Measurements from ENCODE around the gene RNASE8.

DNA sequence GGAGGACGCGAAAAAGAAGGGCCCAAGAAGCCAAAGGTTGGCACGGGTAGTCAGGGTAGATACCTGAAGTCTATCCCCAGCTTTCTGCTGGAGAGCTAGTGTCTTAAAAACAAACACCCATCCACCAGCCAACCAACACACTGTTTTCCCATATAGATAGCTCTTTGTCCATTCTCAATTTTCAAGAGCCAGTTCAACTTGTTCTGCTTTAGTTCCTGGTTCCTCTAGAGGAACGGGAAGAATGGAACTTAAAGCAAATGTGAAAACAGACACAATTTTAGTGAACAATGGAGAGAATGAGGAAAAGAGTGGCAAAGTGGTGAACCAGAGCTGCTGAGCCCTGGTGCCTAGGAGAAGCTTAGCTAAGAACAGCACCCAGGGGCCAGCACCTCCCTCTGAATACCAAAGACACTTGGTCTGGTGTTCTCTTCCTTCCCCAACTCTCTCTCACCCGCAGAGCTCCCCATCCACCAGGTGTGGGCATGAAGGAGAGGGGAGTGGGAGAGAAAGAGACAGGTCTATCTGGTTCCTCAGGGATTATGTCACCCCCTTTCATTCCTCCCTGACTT, 36.6 kb upstream of the RNASE8 start:
- TF ChIP-seq, protein P1, sequence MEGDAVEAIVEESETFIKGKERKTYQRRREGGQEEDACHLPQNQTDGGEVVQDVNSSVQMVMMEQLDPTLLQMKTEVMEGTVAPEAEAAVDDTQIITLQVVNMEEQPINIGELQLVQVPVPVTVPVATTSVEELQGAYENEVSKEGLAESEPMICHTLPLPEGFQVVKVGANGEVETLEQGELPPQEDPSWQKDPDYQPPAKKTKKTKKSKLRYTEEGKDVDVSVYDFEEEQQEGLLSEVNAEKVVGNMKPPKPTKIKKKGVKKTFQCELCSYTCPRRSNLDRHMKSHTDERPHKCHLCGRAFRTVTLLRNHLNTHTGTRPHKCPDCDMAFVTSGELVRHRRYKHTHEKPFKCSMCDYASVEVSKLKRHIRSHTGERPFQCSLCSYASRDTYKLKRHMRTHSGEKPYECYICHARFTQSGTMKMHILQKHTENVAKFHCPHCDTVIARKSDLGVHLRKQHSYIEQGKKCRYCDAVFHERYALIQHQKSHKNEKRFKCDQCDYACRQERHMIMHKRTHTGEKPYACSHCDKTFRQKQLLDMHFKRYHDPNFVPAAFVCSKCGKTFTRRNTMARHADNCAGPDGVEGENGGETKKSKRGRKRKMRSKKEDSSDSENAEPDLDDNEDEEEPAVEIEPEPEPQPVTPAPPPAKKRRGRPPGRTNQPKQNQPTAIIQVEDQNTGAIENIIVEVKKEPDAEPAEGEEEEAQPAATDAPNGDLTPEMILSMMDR (conservative IDR thresholded peaks at IDR 0.05) = no peak
- TF ChIP-seq ZFX (IDR thresholded peaks at IDR 0.05) = no peak

All from C4-2B (cell line).